GM23248 (cell line): ENCODE data around the gene PRLHR. TPM values are rescaled to one million over a fixed set of nuclear protein-coding genes. Genes with fewer than 3 reads are reported as not detected.
A peak's percentile ranks its signal among the peaks of the same experiment; 100 is the strongest.

Experiments used
- DNase-seq: peaks from one replicate; pipeline ENCODE4 v3.0.0-alpha.2; 2015
- H2AFZ ChIP-seq: fragments of 200-600 bp; sonication (generic); 2 replicates; pipeline ENCODE4 v1.6.1; 2016; ENCODE audit warnings: antibody characterized with exemption
- H3F3A ChIP-seq: fragments of 200-600 bp; sonication (generic); 2 replicates; pipeline ENCODE4 v1.6.1; 2016; ENCODE audit warnings: mild to moderate bottlenecking, antibody characterized with exemption, mixed run types; ENCODE audit not compliant: insufficient read depth
- H3K27ac ChIP-seq: fragments of 200-600 bp; sonication (generic); 2 replicates; pipeline ENCODE4 v1.5.1; 2016; ENCODE audit warnings: mild to moderate bottlenecking
- H3K27me3 ChIP-seq: fragments of 200-600 bp; sonication (generic); replicated peaks from 2 replicates; pipeline ENCODE4 v1.6.1; 2016; ENCODE audit warnings: mild to moderate bottlenecking; ENCODE audit not compliant: insufficient read depth
- H3K36me3 ChIP-seq: fragments of 200-600 bp; sonication (generic); 2 replicates; pipeline ENCODE4 v1.6.1; 2016; ENCODE audit warnings: low read depth, mild to moderate bottlenecking
- H3K4me1 ChIP-seq: fragments of 200-600 bp; sonication (generic); 2 replicates; pipeline ENCODE4 v1.6.1; 2016; ENCODE audit warnings: mild to moderate bottlenecking; ENCODE audit not compliant: insufficient read depth
- H3K4me2 ChIP-seq: fragments of 200-600 bp; sonication (generic); one replicate; pipeline ENCODE4 v1.6.1; 2016; ENCODE audit warnings: mild to moderate bottlenecking; ENCODE audit not compliant: unreplicated experiment
- H3K4me3 ChIP-seq: fragments of 200-600 bp; sonication (generic); 2 replicates; pipeline ENCODE4 v1.5.1; 2016; ENCODE audit warnings: mild to moderate bottlenecking
- H3K79me2 ChIP-seq: fragments of 200-600 bp; sonication (generic); 2 replicates; pipeline ENCODE4 v1.6.1; 2016; ENCODE audit warnings: mild to moderate bottlenecking; ENCODE audit not compliant: insufficient read depth
- H3K9ac ChIP-seq: fragments of 200-600 bp; sonication (generic); 2 replicates; pipeline ENCODE4 v1.6.1; 2016; ENCODE audit warnings: mild to moderate bottlenecking
- H3K9me2 ChIP-seq: fragments of 200-600 bp; sonication (generic); 2 replicates; pipeline ENCODE4 v1.6.1; 2016; ENCODE audit warnings: mixed run types, mild to moderate bottlenecking, moderate library complexity; ENCODE audit not compliant: insufficient read depth
- H3K9me3 ChIP-seq: fragments of 200-600 bp; sonication (generic); one replicate; pipeline ENCODE4 v1.6.1; 2017; ENCODE audit warnings: low read depth
- H4K20me1 ChIP-seq: fragments of 200-600 bp; sonication (generic); 2 replicates; pipeline ENCODE4 v1.6.0; 2016; ENCODE audit not compliant: insufficient read depth
- EZH2 ChIP-seq: fragments of 200-600 bp; sonication (generic); IDR thresholded peaks from 2 replicates; pipeline ENCODE4 v1.6.1; 2018; ENCODE audit warnings: antibody characterized with exemption, mild to moderate bottlenecking; ENCODE audit not compliant: insufficient read depth, poor library complexity, severe bottlenecking
- EZH2phosphoT487 ChIP-seq: fragments of 200-600 bp; sonication (generic); IDR thresholded peaks from 2 replicates; pipeline ENCODE4 v1.6.1; 2018; ENCODE audit warnings: antibody characterized with exemption, moderate library complexity, mild to moderate bottlenecking, low read depth; ENCODE audit not compliant: insufficient read depth
- WGBS, 2 experiments: methylation state at CpG; one replicate each; pipeline ENCODE4 v1.1.6; 2015 to 2017; ENCODE audit warnings: low lambda C conversion rate in 2 of 2, low coverage in 1 of 2; ENCODE audit errors: missing lambda C conversion rate in 2 of 2; 5-methylcytosine and 5-hydroxymethylcytosine counted together
- in situ Hi-C: fragments of 300-500 bp; cut with MboI; formaldehyde crosslinking; loops from 2 replicates; pipeline ENCODE4 v1.15.0; 2020
- polyA plus RNA-seq: library from polyadenylated mRNA; unstranded; fragments of >200 nt; fragmentation: Nextera tagmentation; extraction: Ambion mirVana; gene quantifications from 2 replicates; pipeline ENCODE4 v1.2.1, GENCODE V29; 2016
- total RNA-seq: library from RNA; depleted of rRNA; stranded (reverse); fragments of >200 nt; shearing (Covaris generic); gene quantifications from 2 replicates; pipeline ENCODE4 v1.2.3, GENCODE V29; 2014

The PRLHR gene
- total and polyA plus RNA-seq, 2 experiments from 2014 or later, result not detected

DNA sequence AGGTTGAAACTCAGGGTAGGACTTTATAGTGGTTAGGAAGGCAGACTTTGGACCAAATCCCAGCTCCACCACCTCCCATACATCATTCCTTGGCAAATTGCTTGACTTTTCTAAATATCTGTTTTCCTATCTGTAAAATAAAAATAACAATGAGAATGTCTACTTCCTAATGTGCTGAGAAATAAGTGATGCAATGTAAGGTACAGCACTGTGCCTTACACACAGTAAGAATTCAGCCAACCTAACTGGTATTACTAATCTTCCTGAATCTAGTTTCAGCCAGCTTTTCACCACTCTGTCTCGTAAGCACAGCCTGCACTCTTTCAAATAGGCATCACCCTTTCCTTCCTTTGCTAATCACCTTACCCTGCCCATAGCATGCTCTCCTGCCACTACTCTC, 9.7 kb downstream of the PRLHR start:
- Histone ChIP-seq H3K4me2 (no peak overlapping the region), H3K27me3 (peaks cover 16% of the 10 kb centered on the region; the same call in 1 of the 2 replicates), H3K79me2 (no peaks in the 10 kb centered on the region), H3K27ac (no peak overlapping the region), H3K4me3 (no peak overlapping the region), H4K20me1 (no peaks in the 10 kb centered on the region), H3K36me3 (no peaks in the 10 kb centered on the region), H3K4me1 (peaks cover 8% of the 10 kb centered on the region), H3K9ac (no peak overlapping the region), H3K9me2 (no peaks in the 10 kb centered on the region), H3K9me3 (no peaks in the 10 kb centered on the region), H2AFZ (no peak overlapping the region), H3F3A (peaks cover 21% of the 10 kb centered on the region)
- 87 to 88% methylated on average over 1 of the region's 1 CpG for WGBS, 2 experiments
- in situ Hi-C loops, result no loop called here
- no peak for DNase-seq
- TF ChIP-seq EZH2phosphoT487, result no peak
- no peak for TF ChIP-seq EZH2

DNA sequence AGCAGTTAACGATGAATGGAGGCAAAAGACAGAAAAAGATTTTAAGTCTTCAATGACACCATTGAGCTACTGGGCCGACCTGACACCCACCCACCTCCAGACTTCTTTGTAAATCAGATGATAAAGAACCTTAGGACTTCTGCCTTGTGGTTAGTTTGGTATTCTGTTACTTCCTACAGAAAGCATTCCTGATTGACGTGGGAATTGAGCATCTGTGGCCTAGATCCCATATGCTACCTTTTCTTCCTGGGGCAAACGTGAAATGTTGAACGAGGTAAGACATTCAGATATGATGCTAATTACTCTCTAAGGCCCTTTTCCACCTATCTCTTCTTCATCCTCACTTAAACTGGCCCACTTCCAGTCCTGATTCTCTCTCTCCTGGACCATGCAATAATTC, 10.2 kb downstream of the PRLHR start:
- H3K27ac ChIP-seq, result no peak overlapping the region
- H3F3A ChIP-seq, result peaks cover 21% of the 10 kb centered on the region
- DNase-seq, result no peak
- no peaks in the 10 kb centered on the region for H3K79me2 ChIP-seq
- no peak overlapping the region for H3K9ac ChIP-seq
- H3K4me1 ChIP-seq, result peaks cover 8% of the 10 kb centered on the region
- H3K27me3 ChIP-seq, result peaks cover 21% of the 10 kb centered on the region
- no peaks in the 10 kb centered on the region for H3K9me3 ChIP-seq
- H3K36me3 ChIP-seq, result no peaks in the 10 kb centered on the region
- H3K9me2 ChIP-seq, result no peaks in the 10 kb centered on the region
- no peak overlapping the region for H2AFZ ChIP-seq
- no peaks in the 10 kb centered on the region for H4K20me1 ChIP-seq
- no peak for TF ChIP-seq EZH2
- TF ChIP-seq EZH2phosphoT487, result no peak
- WGBS, 2 experiments, result 85 to 96% methylated on average over 5 of the region's 5 CpGs
- no peak overlapping the region for H3K4me2 ChIP-seq
- H3K4me3 ChIP-seq, result no peak overlapping the region
- in situ Hi-C loops, result no loop called here

DNA sequence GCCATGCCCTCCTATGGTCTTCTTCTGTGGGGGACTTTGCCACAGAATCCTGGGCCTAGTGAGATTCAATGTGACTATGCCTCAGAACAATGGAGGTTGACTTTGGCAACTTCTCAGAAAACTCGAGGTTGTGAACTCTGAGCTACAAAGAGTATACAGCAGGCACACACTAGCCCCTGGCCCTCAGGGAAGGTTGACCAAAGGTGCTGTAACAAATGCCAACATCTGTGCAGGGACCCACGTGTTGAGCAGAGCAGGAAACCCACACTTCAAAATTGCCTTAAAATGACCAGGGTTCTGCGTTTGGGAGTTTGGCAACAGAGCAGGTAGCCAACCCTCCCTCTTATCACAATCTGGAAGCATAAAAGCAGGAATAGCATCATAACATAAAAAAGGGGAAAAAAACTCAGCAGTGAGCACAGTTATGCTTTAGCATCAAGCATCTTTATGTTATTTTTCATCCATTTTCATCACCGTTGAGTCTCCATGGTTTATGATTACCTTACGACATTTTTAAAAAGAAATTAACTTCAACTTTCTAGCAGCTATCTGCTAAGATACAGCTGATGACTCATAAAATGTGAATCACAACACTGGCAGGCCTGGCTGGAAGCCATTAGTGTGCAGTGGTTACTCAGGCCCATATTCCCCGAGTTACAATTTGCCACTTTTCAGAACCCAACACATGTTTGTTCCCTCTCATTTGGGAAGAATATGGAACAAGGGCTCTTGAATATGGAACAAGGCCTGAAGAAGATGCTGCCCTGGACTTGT, 11.1 kb downstream of the PRLHR start:
- WGBS, 2 experiments, result 31 to 37% methylated on average over 6 of the region's 6 CpGs
- no peak overlapping the region for H2AFZ ChIP-seq
- peak; percentile 95 for DNase-seq
- H3K4me1 ChIP-seq, result peaks cover 8% of the 10 kb centered on the region
- no peak overlapping the region for H3K27ac ChIP-seq
- H3K27me3 ChIP-seq, result peaks cover 21% of the 10 kb centered on the region
- TF ChIP-seq EZH2 (no peak), EZH2phosphoT487 (no peak)
- H3K4me3 ChIP-seq, result no peak overlapping the region
- no peaks in the 10 kb centered on the region for H3K9me2 ChIP-seq
- H3K79me2 ChIP-seq, result no peaks in the 10 kb centered on the region
- H3K36me3 ChIP-seq, result no peaks in the 10 kb centered on the region
- no peak overlapping the region for H3K9ac ChIP-seq
- H3K9me3 ChIP-seq, result no peaks in the 10 kb centered on the region
- H3F3A ChIP-seq, result peaks cover 21% of the 10 kb centered on the region
- in situ Hi-C loops, result no loop called here
- no peaks in the 10 kb centered on the region for H4K20me1 ChIP-seq
- H3K4me2 ChIP-seq, result no peak overlapping the region

DNA sequence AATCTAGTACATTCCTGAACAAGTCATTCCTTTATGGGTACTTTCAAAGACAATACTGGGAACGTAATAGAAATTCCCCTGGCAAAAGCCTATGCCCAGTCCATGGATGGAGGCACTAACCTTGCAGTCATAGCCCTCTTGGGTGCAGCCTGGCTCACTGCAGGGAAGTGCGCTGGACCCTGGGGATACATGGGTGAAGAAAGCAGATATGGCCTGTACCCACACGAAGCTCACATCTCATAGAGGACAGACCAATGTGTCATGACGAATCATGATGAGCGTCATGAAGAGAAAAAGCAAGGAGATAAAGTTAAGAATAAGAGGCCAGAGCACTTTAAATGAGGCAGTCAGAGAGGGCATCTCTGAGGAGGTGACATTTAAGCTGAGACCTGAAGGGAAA, 11.8 kb downstream of the PRLHR start:
- Histone ChIP-seq H3K4me1 (peaks cover 8% of the 10 kb centered on the region), H3K27ac (no peak overlapping the region), H2AFZ (no peak overlapping the region), H3K27me3 (peaks cover 22% of the 10 kb centered on the region), H3F3A (peaks cover 21% of the 10 kb centered on the region), H3K9me3 (no peaks in the 10 kb centered on the region), H3K36me3 (no peaks in the 10 kb centered on the region), H3K4me2 (no peak overlapping the region), H3K79me2 (no peaks in the 10 kb centered on the region), H3K9me2 (no peaks in the 10 kb centered on the region), H3K4me3 (no peak overlapping the region), H4K20me1 (no peaks in the 10 kb centered on the region), H3K9ac (no peak overlapping the region)
- in situ Hi-C loops, result no loop called here
- DNase-seq, result peak; percentile 42
- 65 to 70% methylated on average over 5 of the region's 5 CpGs for WGBS, 2 experiments
- TF ChIP-seq EZH2phosphoT487 (no peak), EZH2 (no peak)
